Measurements from ENCODE around the gene PCDHB7. TPM values are rescaled to one million over a fixed set of nuclear protein-coding genes. Genes with fewer than 3 reads are reported as not detected.
A peak's percentile ranks its signal among the peaks of the same experiment; 100 is the strongest.
"Not testable (repeated sequence)": the region's sequence is repeated elsewhere in the genome, so short reads cannot be mapped to it uniquely, and the experiment has no call there.

Gene PCDHB7
- total RNA-seq, 2 experiments from 2014 or later = not detected

DNA sequence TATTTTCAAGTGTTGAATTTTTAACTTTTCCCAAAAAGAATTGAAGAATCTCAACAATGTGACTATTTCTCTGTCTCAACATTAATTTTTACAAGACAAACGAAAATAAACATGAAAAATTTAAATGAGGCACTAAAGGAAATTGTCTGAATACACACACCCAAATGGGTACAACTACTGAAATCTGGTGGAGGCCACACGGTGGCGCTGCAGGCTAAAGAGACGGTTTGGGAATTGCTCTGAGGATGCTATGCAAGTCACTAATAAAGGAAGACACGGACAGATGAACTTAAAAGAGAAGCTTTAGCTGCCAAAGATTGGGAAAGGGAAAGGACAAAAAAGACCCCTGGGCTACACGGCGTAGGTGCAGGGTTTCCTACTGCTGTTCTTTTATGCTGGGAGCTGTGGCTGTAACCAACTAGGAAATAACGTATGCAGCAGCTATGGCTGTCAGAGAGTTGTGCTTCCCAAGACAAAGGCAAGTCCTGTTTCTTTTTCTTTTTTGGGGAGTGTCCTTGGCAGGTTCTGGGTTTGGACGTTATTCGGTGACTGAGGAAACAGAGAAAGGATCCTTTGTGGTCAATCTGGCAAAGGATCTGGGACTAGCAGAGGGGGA lies 19.8 kb downstream of the PCDHB7 start, which contains the start of gene PCDHB10:
TSS of gene PCDHB10 (plus strand) at position 244 of the 616 bp plus-strand sequence. CDS start at position 444, 200 bp downstream.
- no peak within 1 kb of the TSS for H3K4me2 ChIP-seq (ENCODE audit: low read length)
- no peaks in the 10 kb centered on the region for H3K4me1 ChIP-seq (ENCODE audit: insufficient read depth, low read length, poor library complexity, severe bottlenecking)
- H3K9me3 ChIP-seq (ENCODE audit: low read length) = peaks cover 9% of the 10 kb centered on the region
- ChIA-PET CTCF (ENCODE audit: unreplicated experiment) (interaction anchor here (0.5 kb wide), 1 partner anchor 1073 kb away, joined by 4 read pairs; no protein-coding TSS in a partner anchor), POLR2A (no interaction called here)
- H3K36me3 ChIP-seq (ENCODE audit: insufficient read depth, low read length) = no peaks in the 10 kb centered on the region
- DNase-seq (ENCODE audit: low spot score) = peak; percentile 34
- no peak within 1 kb of the TSS for H2AFZ ChIP-seq (ENCODE audit: low read length)
- H3K27ac ChIP-seq (ENCODE audit: low read depth, low read length, poor library complexity, severe bottlenecking) = no peak within 1 kb of the TSS
- no peak within 1 kb of the TSS for H3K4me3 ChIP-seq (ENCODE audit: low read depth, low read length, poor library complexity, severe bottlenecking)
- no peaks in the 10 kb centered on the region for H3K9me2 ChIP-seq (ENCODE audit: insufficient read depth, low read length)
- intact Hi-C loops (cut with micrococcal nuclease; ENCODE audit: unreplicated experiment) = loop anchor here (10.0 kb wide), 1 partner anchor 163 kb away; the partner anchor contains the start of genes PCDHGA4, PCDHGB1 and PCDHGB2
- TF ChIP-seq, protein P1, sequence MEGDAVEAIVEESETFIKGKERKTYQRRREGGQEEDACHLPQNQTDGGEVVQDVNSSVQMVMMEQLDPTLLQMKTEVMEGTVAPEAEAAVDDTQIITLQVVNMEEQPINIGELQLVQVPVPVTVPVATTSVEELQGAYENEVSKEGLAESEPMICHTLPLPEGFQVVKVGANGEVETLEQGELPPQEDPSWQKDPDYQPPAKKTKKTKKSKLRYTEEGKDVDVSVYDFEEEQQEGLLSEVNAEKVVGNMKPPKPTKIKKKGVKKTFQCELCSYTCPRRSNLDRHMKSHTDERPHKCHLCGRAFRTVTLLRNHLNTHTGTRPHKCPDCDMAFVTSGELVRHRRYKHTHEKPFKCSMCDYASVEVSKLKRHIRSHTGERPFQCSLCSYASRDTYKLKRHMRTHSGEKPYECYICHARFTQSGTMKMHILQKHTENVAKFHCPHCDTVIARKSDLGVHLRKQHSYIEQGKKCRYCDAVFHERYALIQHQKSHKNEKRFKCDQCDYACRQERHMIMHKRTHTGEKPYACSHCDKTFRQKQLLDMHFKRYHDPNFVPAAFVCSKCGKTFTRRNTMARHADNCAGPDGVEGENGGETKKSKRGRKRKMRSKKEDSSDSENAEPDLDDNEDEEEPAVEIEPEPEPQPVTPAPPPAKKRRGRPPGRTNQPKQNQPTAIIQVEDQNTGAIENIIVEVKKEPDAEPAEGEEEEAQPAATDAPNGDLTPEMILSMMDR (conservative IDR thresholded peaks at IDR 0.05; ENCODE audit: low read length) = peak; percentile 86
- TF ChIP-seq EZH2phosphoT487 (IDR thresholded peaks at IDR 0.05; ENCODE audit: borderline replicate concordance, low read depth, low read length) = no peak
- H3K79me2 ChIP-seq (ENCODE audit: insufficient read depth, low read depth, low read length) = no peaks in the 10 kb centered on the region
- H4K20me1 ChIP-seq (ENCODE audit: insufficient read depth, low read length) = no peaks in the 10 kb centered on the region
- BruUV-seq (replicated peaks) = no TSS peak

DNA sequence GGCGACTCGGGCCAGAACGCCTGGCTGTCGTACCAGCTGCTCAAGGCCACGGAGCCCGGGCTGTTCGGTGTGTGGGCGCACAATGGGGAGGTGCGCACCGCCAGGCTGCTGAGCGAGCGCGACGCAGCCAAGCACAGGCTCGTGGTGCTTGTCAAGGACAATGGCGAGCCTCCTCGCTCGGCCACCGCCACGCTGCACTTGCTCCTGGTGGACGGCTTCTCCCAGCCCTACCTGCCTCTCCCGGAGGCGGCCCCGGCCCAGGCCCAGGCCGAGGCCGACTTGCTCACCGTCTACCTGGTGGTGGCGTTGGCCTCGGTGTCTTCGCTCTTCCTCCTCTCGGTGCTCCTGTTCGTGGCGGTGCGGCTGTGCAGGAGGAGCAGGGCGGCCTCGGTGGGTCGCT lies 21.9 kb downstream of the PCDHB7 start:
- H3K9me2 ChIP-seq (ENCODE audit: insufficient read depth, low read length); H3K4me3 ChIP-seq (ENCODE audit: low read depth, low read length, poor library complexity, severe bottlenecking); H4K20me1 ChIP-seq (ENCODE audit: insufficient read depth, low read length); DNase-seq (ENCODE audit: low spot score); H3K36me3 ChIP-seq (ENCODE audit: insufficient read depth, low read length); H3K79me2 ChIP-seq (ENCODE audit: insufficient read depth, low read depth, low read length); CTCF ChIA-PET (ENCODE audit: unreplicated experiment); H2AFZ ChIP-seq (ENCODE audit: low read length); H3K4me1 ChIP-seq (ENCODE audit: insufficient read depth, low read length, poor library complexity, severe bottlenecking); BruUV-seq (replicated peaks); H3K4me2 ChIP-seq (ENCODE audit: low read length); POLR2A ChIA-PET; H3K9me3 ChIP-seq (ENCODE audit: low read length); H3K27ac ChIP-seq (ENCODE audit: low read depth, low read length, poor library complexity, severe bottlenecking): not testable (repeated sequence)
- intact Hi-C loops (cut with micrococcal nuclease; ENCODE audit: unreplicated experiment) = loop anchor here (10.0 kb wide), 1 partner anchor 160 kb away; the partner anchor contains the start of genes PCDHGA4, PCDHGB1 and PCDHGB2

DNA sequence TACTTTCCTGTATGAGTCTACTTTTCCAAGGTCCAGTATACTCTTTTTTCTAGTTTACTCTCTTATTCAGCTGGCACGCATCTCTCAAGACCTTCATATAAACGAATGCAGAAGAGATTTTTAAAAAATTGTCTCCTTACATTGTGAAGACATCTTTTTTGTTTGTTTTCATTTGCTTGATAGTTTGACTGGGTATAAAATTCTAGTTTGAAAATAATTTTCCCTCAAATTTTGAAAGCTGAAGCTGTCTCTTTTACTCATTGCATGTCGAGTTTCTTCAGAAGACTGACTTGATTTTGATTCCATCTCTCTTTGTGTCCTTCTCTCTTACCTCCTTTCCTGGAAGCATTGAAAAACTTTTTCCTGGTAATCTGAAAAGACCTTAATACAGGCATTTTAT lies 23.9 kb downstream of the PCDHB7 start:
- H3K9me3 ChIP-seq (ENCODE audit: low read length) = peaks cover 9% of the 10 kb centered on the region
- CTCF ChIA-PET (ENCODE audit: unreplicated experiment) = no interaction called here
- H2AFZ ChIP-seq (ENCODE audit: low read length) = no peak overlapping the region

More for the DNA sequence above, 23.9 kb downstream of the PCDHB7 start:
- no peak overlapping the region for H3K4me3 ChIP-seq (ENCODE audit: low read depth, low read length, poor library complexity, severe bottlenecking)
- no peak overlapping the region for H3K27ac ChIP-seq (ENCODE audit: low read depth, low read length, poor library complexity, severe bottlenecking)
- no peaks in the 10 kb centered on the region for H3K79me2 ChIP-seq (ENCODE audit: insufficient read depth, low read depth, low read length)
- H3K9me2 ChIP-seq (ENCODE audit: insufficient read depth, low read length) = no peaks in the 10 kb centered on the region
- TF ChIP-seq, protein P1 (conservative IDR thresholded peaks at IDR 0.05; ENCODE audit: low read length) = no peak
- no peak for TF ChIP-seq EZH2phosphoT487 (IDR thresholded peaks at IDR 0.05; ENCODE audit: borderline replicate concordance, low read depth, low read length)
- intact Hi-C loops (cut with micrococcal nuclease; ENCODE audit: unreplicated experiment) = loop anchor here (10.0 kb wide), 1 partner anchor 158 kb away; the partner anchor contains the start of genes PCDHGA4, PCDHGB1 and PCDHGB2
- DNase-seq (ENCODE audit: low spot score) = no peak
- no peaks in the 10 kb centered on the region for H3K4me1 ChIP-seq (ENCODE audit: insufficient read depth, low read length, poor library complexity, severe bottlenecking)
- POLR2A ChIA-PET = no interaction called here
- BruUV-seq (replicated peaks) = no TSS peak
- no peaks in the 10 kb centered on the region for H4K20me1 ChIP-seq (ENCODE audit: insufficient read depth, low read length)
- no peak overlapping the region for H3K4me2 ChIP-seq (ENCODE audit: low read length)
- H3K36me3 ChIP-seq (ENCODE audit: insufficient read depth, low read length) = no peaks in the 10 kb centered on the region

Data from OCI-LY7 (cell line).